HL-60 (cell line): ENCODE results near the gene DLG1.

Experiments
- DNase-seq, 2 experiments: peaks; one replicate each; pipeline ENCODE4 v3.0.0-alpha.2; 2010 to 2020; ENCODE audit warnings: low read depth in 1 of 2, low spot score in 1 of 2
- H3K27ac ChIP-seq: fragments of 250-450 bp; sonication (Bioruptor Pico); replicated peaks from 2 replicates; pipeline ENCODE4 v1.5.1; 2020; ENCODE audit warnings: mild to moderate bottlenecking, moderate library complexity
- H3K27me3 ChIP-seq: fragments of 250-450 bp; sonication (Bioruptor Pico); 2 replicates; pipeline ENCODE4 v1.5.1; 2021; ENCODE audit warnings: mild to moderate bottlenecking, moderate library complexity; ENCODE audit not compliant: insufficient read depth, poor library complexity, severe bottlenecking
- H3K4me3 ChIP-seq: replicated peaks from 2 replicates; pipeline ENCODE4 v1.5.1; 2011; ENCODE audit warnings: mild to moderate bottlenecking, control low read depth, low read length; ENCODE audit not compliant: insufficient read depth
- GABPA ChIP-seq: IDR thresholded peaks from 2 replicates; pipeline ENCODE4 v1.6.1; 2012; ENCODE audit warnings: low read depth
- POLR2AphosphoS5 ChIP-seq: IDR thresholded peaks from 2 replicates; pipeline ENCODE4 v1.6.1; 2012; ENCODE audit warnings: low read depth
- SPI1 ChIP-seq: IDR thresholded peaks from 2 replicates; pipeline ENCODE4 v1.6.1; 2012; ENCODE audit warnings: low read depth, mild to moderate bottlenecking, borderline replicate concordance
- TF ChIP-seq, protein P1 (sequence below): IDR thresholded peaks from 2 replicates; pipeline ENCODE4 v1.6.1; 2012; ENCODE audit warnings: low read depth; ENCODE audit not compliant: insufficient replicate concordance
- TF ChIP-seq, protein P2 (sequence below): IDR thresholded peaks from one replicate; pipeline ENCODE4 v1.5.1; 2011; ENCODE audit warnings: low read length, control low read depth, inconsistent platforms; ENCODE audit not compliant: insufficient read depth

Gene DLG1

DNA sequence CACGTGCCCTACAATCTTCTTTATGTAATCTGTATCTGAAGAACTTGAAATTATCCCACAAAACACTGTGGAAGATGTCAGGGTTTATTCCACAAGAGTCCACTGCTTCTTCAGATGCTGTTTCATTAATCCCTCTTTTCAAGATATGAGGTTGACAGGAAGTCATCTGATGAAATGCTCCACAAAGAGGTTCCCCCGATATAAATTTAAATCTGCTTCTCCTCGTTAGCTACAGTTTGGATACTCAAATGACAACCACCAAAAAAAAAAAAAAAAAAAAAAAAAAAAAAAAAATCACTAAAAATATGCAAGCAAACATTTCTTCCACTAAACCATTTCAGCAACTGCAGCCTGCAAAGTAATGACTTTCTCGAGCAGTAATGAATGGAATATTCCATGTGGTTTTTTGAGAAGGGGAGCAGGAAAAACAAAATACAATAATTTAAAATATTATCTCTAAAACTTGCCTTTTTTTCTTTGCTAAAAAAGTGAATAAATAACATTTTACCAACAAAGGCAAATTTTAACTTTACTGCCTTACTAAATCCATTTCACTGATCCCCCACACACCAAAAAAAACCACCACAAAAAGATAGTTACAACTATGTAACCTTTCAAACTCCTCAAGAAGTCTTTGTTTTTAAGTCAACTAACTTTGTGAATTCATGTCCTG, 37.8 kb downstream of the DLG1 start:
- no peaks in the 10 kb centered on the region for H3K27me3 ChIP-seq
- H3K4me3 ChIP-seq, result no peak overlapping the region
- TF ChIP-seq, protein P1, sequence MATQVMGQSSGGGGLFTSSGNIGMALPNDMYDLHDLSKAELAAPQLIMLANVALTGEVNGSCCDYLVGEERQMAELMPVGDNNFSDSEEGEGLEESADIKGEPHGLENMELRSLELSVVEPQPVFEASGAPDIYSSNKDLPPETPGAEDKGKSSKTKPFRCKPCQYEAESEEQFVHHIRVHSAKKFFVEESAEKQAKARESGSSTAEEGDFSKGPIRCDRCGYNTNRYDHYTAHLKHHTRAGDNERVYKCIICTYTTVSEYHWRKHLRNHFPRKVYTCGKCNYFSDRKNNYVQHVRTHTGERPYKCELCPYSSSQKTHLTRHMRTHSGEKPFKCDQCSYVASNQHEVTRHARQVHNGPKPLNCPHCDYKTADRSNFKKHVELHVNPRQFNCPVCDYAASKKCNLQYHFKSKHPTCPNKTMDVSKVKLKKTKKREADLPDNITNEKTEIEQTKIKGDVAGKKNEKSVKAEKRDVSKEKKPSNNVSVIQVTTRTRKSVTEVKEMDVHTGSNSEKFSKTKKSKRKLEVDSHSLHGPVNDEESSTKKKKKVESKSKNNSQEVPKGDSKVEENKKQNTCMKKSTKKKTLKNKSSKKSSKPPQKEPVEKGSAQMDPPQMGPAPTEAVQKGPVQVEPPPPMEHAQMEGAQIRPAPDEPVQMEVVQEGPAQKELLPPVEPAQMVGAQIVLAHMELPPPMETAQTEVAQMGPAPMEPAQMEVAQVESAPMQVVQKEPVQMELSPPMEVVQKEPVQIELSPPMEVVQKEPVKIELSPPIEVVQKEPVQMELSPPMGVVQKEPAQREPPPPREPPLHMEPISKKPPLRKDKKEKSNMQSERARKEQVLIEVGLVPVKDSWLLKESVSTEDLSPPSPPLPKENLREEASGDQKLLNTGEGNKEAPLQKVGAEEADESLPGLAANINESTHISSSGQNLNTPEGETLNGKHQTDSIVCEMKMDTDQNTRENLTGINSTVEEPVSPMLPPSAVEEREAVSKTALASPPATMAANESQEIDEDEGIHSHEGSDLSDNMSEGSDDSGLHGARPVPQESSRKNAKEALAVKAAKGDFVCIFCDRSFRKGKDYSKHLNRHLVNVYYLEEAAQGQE, result no peak
- TF ChIP-seq SPI1, result no peak
- TF ChIP-seq, protein P2, sequence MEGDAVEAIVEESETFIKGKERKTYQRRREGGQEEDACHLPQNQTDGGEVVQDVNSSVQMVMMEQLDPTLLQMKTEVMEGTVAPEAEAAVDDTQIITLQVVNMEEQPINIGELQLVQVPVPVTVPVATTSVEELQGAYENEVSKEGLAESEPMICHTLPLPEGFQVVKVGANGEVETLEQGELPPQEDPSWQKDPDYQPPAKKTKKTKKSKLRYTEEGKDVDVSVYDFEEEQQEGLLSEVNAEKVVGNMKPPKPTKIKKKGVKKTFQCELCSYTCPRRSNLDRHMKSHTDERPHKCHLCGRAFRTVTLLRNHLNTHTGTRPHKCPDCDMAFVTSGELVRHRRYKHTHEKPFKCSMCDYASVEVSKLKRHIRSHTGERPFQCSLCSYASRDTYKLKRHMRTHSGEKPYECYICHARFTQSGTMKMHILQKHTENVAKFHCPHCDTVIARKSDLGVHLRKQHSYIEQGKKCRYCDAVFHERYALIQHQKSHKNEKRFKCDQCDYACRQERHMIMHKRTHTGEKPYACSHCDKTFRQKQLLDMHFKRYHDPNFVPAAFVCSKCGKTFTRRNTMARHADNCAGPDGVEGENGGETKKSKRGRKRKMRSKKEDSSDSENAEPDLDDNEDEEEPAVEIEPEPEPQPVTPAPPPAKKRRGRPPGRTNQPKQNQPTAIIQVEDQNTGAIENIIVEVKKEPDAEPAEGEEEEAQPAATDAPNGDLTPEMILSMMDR, result no peak
- no peak for TF ChIP-seq GABPA
- TF ChIP-seq POLR2AphosphoS5, result no peak
- H3K27ac ChIP-seq, result no peak overlapping the region
- DNase-seq, result no peak

DNA sequence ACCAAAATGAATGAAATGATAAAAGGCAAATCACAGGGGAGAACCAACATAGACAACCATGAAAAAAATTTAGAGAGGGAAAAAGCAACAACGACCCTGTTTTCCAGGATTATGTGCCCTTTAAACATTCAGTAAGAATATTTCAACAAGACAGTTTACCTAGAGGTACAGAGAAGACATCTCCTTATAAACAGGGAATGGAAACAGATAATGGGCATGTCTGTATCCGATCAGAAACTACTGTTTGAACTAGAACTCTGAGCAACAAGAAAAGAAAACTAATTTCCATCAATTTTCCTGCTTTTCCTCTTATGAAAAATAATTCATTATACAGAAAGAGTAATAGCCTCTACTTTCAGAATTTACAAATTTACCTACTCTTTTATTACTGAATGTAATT, 39.3 kb downstream of the DLG1 start:
- Histone ChIP-seq H3K27ac (no peak overlapping the region), H3K27me3 (no peaks in the 10 kb centered on the region), H3K4me3 (no peak overlapping the region)
- TF ChIP-seq, protein P1, result no peak
- TF ChIP-seq GABPA (no peak), SPI1 (no peak)
- TF ChIP-seq, protein P2, result no peak
- no peak for DNase-seq

DNA sequence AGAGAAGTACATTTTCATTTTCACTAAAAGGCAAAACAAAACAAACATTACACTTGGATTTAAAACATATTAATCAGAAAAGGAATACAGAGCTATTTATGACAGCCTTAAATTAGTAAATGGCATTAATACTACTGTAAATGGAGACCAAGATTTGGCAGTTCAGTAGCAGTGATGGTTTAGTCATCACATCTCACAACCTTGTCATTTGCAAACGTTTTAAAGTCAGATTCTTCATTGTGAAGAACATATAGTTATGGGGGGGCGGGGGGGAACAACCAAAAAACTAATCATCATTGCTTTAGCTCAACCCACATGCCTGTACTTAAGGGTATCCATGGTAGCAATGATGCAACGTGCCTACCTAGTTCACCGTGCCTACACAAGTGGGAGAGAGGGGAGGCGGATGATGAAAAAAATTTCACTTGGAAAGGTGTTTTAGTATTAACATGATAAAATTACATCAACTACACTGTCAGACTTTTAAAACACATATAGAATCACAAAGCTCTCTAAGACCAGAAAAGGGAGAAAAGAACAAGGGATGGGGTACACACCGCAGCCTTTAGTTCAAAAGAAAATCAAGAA, 40.1 kb downstream of the DLG1 start:
- Histone ChIP-seq H3K27me3 (no peaks in the 10 kb centered on the region), H3K27ac (no peak overlapping the region), H3K4me3 (no peak overlapping the region)
- TF ChIP-seq GABPA, result no peak
- TF ChIP-seq SPI1, result no peak
- no peak for TF ChIP-seq POLR2AphosphoS5
- TF ChIP-seq, protein P1, result no peak
- TF ChIP-seq, protein P2, result no peak
- no peak for DNase-seq
